Mammary epithelial cell (primary cell): ENCODE results near the gene AARS2.

Experiments
- EZH2 ChIP-seq: IDR thresholded peaks from 2 replicates; pipeline ENCODE4 v1.6.1; 2012; ENCODE audit warnings: low read length, inconsistent platforms, borderline replicate concordance
- TF ChIP-seq, protein P1 (sequence below), 2 donors: IDR thresholded peaks in 1 of 2; conservative IDR thresholded peaks in 1 of 2; 2 replicates each; pipeline ENCODE4 v1.5.1; 2011 to 2012; ENCODE audit warnings: inconsistent platforms in 2 of 2, low read length in 2 of 2, mild to moderate bottlenecking in 2 of 2, control low read depth in 1 of 2, low read depth in 1 of 2; ENCODE audit not compliant: insufficient read depth in 1 of 2; ENCODE audit errors: extremely low read depth in 1 of 2

DNA sequence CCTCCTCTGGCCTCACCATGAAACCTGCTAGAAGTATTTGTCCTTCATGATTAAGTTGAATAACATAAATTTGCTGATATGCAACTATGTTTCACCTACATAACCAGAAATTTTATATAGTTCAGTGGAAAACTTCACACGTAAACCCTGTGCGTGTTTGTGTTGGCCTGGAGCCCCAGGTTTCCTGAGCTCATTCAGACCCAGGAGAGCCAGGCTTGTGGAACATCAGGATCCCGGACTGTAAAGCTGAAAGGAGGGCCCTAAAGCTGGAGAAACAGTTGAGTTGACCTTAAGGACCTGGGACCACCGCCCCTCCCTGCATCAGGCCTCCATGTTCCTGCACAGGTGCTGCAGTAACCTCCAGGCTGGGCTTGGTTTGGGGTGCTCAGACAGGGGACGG, 26.2 kb upstream of the AARS2 start:
- TF ChIP-seq, protein P1, sequence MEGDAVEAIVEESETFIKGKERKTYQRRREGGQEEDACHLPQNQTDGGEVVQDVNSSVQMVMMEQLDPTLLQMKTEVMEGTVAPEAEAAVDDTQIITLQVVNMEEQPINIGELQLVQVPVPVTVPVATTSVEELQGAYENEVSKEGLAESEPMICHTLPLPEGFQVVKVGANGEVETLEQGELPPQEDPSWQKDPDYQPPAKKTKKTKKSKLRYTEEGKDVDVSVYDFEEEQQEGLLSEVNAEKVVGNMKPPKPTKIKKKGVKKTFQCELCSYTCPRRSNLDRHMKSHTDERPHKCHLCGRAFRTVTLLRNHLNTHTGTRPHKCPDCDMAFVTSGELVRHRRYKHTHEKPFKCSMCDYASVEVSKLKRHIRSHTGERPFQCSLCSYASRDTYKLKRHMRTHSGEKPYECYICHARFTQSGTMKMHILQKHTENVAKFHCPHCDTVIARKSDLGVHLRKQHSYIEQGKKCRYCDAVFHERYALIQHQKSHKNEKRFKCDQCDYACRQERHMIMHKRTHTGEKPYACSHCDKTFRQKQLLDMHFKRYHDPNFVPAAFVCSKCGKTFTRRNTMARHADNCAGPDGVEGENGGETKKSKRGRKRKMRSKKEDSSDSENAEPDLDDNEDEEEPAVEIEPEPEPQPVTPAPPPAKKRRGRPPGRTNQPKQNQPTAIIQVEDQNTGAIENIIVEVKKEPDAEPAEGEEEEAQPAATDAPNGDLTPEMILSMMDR (conservative IDR thresholded peaks at IDR 0.05 in 1 of 2, IDR thresholded peaks at IDR 0.05 in 1 of 2; ENCODE audit: extremely low read depth in 1 of 2, insufficient read depth in 1 of 2, low read depth in 1 of 2, low read length in 2 of 2): no peak
- no peak for TF ChIP-seq EZH2
